Naive thymus-derived CD4-positive, alpha-beta T cell (primary cell): ENCODE data around the gene HSF2BP. TPM values are rescaled to one million over a fixed set of nuclear protein-coding genes. Genes with fewer than 3 reads are reported as not detected.
A peak's percentile ranks its signal among the peaks of the same experiment; 100 is the strongest.

Source experiments
- ATAC-seq: fragments of 150-1000 bp; cut with Tn5 transposase; 2 replicates; pipeline ENCODE4 v1.10.0; 2021; ENCODE audit warnings: mild to moderate bottlenecking, moderate library complexity
- CTCF ChIA-PET: fragments of 350-600 bp; sonication (Branson Sonifier 250); formaldehyde crosslinking; loops from one replicate; lab custom pipeline; 2021; ENCODE audit warnings: antibody characterized with exemption; lab: Charles Lee
- POLR2A ChIA-PET: fragments of 350-600 bp; sonication (Branson Sonifier 250); formaldehyde crosslinking; loops from one replicate; lab custom pipeline; 2021; ENCODE audit warnings: antibody characterized with exemption, inconsistent platforms; lab: Charles Lee
- DNase-seq, 9 donors: peaks; one replicate each; pipeline versions ENCODE4 v3.0.0 to v3.0.0-alpha.2; 2020 to 2022; ENCODE audit warnings: mixed read lengths in 1 of 9
- H3K27ac ChIP-seq: one replicate; pipeline ENCODE4 v1.7.0; 2013; ENCODE audit warnings: mild to moderate bottlenecking, low read depth, low read length, moderate library complexity
- H3K27me3 ChIP-seq, 2 donors: one replicate each; pipeline ENCODE4 v1.7.0; 2013; ENCODE audit warnings: low read length in 2 of 2, mild to moderate bottlenecking in 2 of 2, moderate library complexity in 2 of 2; ENCODE audit not compliant: control insufficient read depth in 2 of 2, insufficient read depth in 2 of 2
- H3K36me3 ChIP-seq, 3 experiments: 1 replicate in 2 of 3; 2 replicates in 1 of 3; pipeline ENCODE4 v1.7.0; 2013; ENCODE audit warnings: low read length in 3 of 3, mild to moderate bottlenecking in 3 of 3, moderate library complexity in 1 of 3; ENCODE audit not compliant: insufficient read depth in 3 of 3, control insufficient read depth in 2 of 3
- H3K4me1 ChIP-seq, 2 donors: one replicate each; pipeline ENCODE4 v1.7.0; 2013; ENCODE audit warnings: low read length in 2 of 2, mild to moderate bottlenecking in 2 of 2, moderate library complexity in 1 of 2; ENCODE audit not compliant: control insufficient read depth in 2 of 2, insufficient read depth in 2 of 2
- H3K4me3 ChIP-seq: 2 replicates; pipeline ENCODE4 v1.7.0; 2013; ENCODE audit warnings: mild to moderate bottlenecking, low read length
- H3K9me3 ChIP-seq, 3 experiments: 1 replicate in 2 of 3; 2 replicates in 1 of 3; pipeline ENCODE4 v1.7.0; 2013; ENCODE audit warnings: low read length in 3 of 3; ENCODE audit not compliant: control insufficient read depth in 2 of 3
- H3K27ac Mint-ChIP-seq, 9 donors: one replicate each; pipeline ENCODE4 v1.8.0; 2020 to 2022; ENCODE audit warnings: mixed read lengths in 9 of 9, mild to moderate bottlenecking in 8 of 9, moderate library complexity in 5 of 9, inconsistent platforms in 2 of 9
- H3K27me3 Mint-ChIP-seq, 5 donors: one replicate each; pipeline ENCODE4 v1.8.0; 2021 to 2022; ENCODE audit warnings: mixed read lengths in 5 of 5, mild to moderate bottlenecking in 1 of 5
- H3K36me3 Mint-ChIP-seq, 5 donors: one replicate each; pipeline ENCODE4 v1.8.0; 2020 to 2022; ENCODE audit warnings: mixed read lengths in 5 of 5, mild to moderate bottlenecking in 3 of 5, inconsistent platforms in 1 of 5
- H3K4me1 Mint-ChIP-seq, 7 donors: one replicate each; pipeline ENCODE4 v1.8.0; 2020 to 2022; ENCODE audit warnings: mixed read lengths in 7 of 7, mild to moderate bottlenecking in 3 of 7, inconsistent platforms in 1 of 7
- H3K4me3 Mint-ChIP-seq, 10 donors: one replicate each; pipeline ENCODE4 v1.8.0; 2020 to 2022; ENCODE audit warnings: mild to moderate bottlenecking in 10 of 10, mixed read lengths in 10 of 10, moderate library complexity in 6 of 10, inconsistent platforms in 2 of 10
- H3K9me3 Mint-ChIP-seq, 11 donors: one replicate each; pipeline ENCODE4 v1.8.0; 2020 to 2022; ENCODE audit warnings: mixed read lengths in 11 of 11, mild to moderate bottlenecking in 4 of 11, inconsistent platforms in 1 of 11, moderate library complexity in 1 of 11
- intact Hi-C, 2 donors: fragments of 100-400 bp; cut with micrococcal nuclease; formaldehyde crosslinking; loops; one replicate each; pipeline ENCODE4 v1.15.1; 2023
- polyA plus RNA-seq, 2 donors: library from polyadenylated mRNA; unstranded; fragments of 300-500 nt; fragmentation: Illumina TruSeq; gene quantifications; one replicate each; pipeline ENCODE4 v1.2.3, GENCODE V29; 2021
- total RNA-seq, 6 experiments: library from RNA in 5 of 6; stranded (reverse) in 5 of 6; gene quantifications; 1 replicate in 5 of 6; 2 replicates in 1 of 6; pipeline ENCODE4 v1.2.3 and lab custom pipeline; 2021 to 2026

Gene HSF2BP
- total and polyA plus RNA-seq, 7 experiments from 2014 or later: 0.28 to 1.4 (median 0.81) TPM

DNA sequence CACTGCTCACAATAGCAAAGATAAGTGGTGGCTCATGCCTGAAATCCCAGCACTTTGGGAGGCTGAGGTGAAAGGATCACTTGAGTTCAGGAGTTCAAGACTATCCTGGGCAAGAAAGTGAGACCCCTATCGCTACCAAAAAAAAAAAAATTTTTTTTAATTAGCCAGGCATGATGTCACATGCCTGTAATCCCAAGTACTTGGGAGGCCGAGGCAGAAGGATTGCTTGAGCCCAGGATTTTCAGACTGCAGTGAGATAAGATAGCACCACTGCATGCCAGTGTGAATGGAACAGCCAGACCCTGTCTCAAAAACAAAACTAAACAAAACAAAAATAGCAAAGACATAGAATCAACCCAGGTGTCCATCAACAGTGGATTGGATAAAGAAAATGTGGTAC lies 50.6 kb downstream of the HSF2BP start:
- ChIA-PET CTCF (no interaction called here), POLR2A (no interaction called here)
- no peak overlapping the region for H3K27ac ChIP-seq
- Mint-ChIP-seq H3K9me3 (no peaks in the 10 kb centered on the region), H3K27ac (no peak overlapping the region), H3K27me3 (peaks cover 0 to 8% (median 0%) of the 10 kb centered on the region in 5 donors), H3K36me3 (no peaks in the 10 kb centered on the region), H3K4me3 (no peak overlapping the region), H3K4me1 (peaks cover 0 to 7% (median 0%) of the 10 kb centered on the region in 7 donors)
- intact Hi-C loops: loop anchor here in 1 of 2 donors (5.0 kb wide), 1 partner anchor 49 kb away; the partner anchor contains the start of genes HSF2BP and RRP1B
- no peaks in the 10 kb centered on the region for H3K36me3 ChIP-seq
- H3K27me3 ChIP-seq: no peaks in the 10 kb centered on the region
- ATAC-seq: no peak
- no peaks in the 10 kb centered on the region for H3K4me1 ChIP-seq
- DNase-seq: no peak
- H3K4me3 ChIP-seq: no peak overlapping the region
- H3K9me3 ChIP-seq: no peaks in the 10 kb centered on the region

DNA sequence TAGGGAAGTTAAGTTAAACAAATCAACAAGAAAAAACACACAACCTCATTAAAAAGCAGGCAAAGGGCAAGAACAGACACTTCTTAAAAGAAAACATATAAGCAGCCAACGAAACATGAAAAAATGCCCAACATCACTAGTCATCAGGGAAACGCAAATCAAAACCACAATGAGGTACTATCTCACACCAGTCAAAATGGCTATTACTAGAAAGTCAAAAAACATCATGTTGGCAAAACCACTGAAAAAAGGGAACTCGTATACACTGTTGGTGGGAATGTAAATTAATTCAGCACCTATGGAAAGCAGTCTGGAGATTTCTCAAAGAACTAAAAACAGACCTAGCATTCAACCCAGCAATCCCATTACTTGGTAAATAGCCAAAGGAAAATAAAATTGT lies 51.1 kb downstream of the HSF2BP start:
- Histone ChIP-seq H3K4me3 (no peak overlapping the region), H3K4me1 (no peaks in the 10 kb centered on the region), H3K36me3 (no peaks in the 10 kb centered on the region), H3K27me3 (no peaks in the 10 kb centered on the region), H3K9me3 (no peaks in the 10 kb centered on the region), H3K27ac (no peak overlapping the region)
- peaks cover 0 to 6% (median 0%) of the 10 kb centered on the region in 7 donors for H3K4me1 Mint-ChIP-seq
- DNase-seq (no peak), ATAC-seq (no peak)
- ChIA-PET POLR2A (no interaction called here), CTCF (no interaction called here)
- no peak overlapping the region for H3K27ac Mint-ChIP-seq
- H3K9me3 Mint-ChIP-seq: no peaks in the 10 kb centered on the region
- H3K4me3 Mint-ChIP-seq: no peak overlapping the region
- intact Hi-C loops: loop anchor here in 1 of 2 donors (5.0 kb wide), 1 partner anchor 49 kb away; the partner anchor contains the start of genes HSF2BP and RRP1B
- H3K36me3 Mint-ChIP-seq: no peaks in the 10 kb centered on the region
- H3K27me3 Mint-ChIP-seq: peaks cover 0 to 8% (median 0%) of the 10 kb centered on the region in 5 donors

DNA sequence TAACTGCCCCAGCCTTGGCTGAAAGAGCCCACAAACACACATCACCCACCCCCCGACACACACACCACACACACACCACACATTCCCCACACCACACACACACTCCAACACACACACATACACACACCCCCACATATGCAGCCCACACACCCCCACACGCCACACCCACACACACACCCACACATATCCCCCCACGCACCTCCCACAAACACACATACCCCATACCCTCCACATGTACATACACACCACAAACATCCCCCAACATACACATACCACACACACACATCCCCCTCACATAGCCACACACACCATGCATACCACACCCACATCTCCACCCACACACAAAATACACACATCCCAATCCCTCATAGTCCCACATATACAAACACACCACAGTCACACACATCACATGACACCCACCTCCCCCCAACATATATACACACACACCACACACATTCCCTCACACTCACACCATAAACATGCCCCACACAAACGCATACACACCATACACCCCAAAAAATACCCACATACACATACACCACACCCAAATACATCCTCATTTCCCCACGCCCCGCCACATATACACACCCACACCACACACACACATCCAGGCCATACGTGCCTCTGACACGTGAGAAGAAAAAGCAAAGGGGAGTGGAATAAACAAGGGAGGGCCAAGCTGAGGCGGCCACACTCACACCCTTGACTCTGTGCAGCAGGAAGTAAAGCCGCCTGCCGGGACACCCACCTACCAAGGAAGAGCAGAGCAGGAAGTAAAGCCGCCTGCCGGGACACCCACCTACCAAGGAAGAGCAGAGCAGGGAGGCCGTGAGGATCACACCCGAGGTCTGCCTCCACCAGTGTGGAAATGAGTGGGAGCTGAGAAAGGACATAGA lies 53.7 kb downstream of the HSF2BP start:
- no peak for DNase-seq
- H3K4me1 Mint-ChIP-seq: peaks cover 0 to 15% (median 11%) of the 10 kb centered on the region in 7 donors

DNA sequence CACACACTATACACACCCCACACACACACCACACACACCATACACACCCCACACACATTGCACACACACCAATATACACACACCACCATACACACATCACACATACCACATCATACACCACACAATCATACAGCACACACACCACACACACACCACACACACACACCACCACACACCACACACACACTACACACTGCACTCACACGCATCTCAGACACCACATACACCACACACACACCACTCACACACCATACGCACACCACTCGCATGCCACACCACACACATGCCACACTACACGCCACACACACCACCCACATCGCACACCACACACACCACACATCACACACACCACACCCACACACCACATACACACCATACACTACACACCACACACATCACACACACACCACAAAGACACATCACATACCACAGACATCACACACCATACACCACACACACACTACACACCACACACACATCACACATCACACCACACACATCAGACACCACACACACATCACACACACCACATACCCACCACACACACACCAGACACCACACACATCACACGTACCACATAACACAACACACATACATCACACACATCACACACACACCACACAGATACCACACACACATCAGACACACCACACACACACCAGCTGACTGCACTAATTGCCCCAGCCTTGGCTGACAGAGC lies 54.6 kb downstream of the HSF2BP start:
- DNase-seq: no peak
- Mint-ChIP-seq H3K4me1 (peaks cover 0 to 18% (median 17%) of the 10 kb centered on the region in 7 donors), H3K27me3 (peaks cover 0 to 9% (median 0%) of the 10 kb centered on the region in 5 donors), H3K27ac (no peak overlapping the region), H3K36me3 (no peaks in the 10 kb centered on the region), H3K9me3 (no peaks in the 10 kb centered on the region), H3K4me3 (no peak overlapping the region)
- H3K27me3 ChIP-seq: no peaks in the 10 kb centered on the region
- no peaks in the 10 kb centered on the region for H3K9me3 ChIP-seq
- ChIA-PET POLR2A (no interaction called here), CTCF (no interaction called here)
- H3K4me1 ChIP-seq: peaks cover 0 to 6% of the 10 kb centered on the region in 2 donors
- H3K27ac ChIP-seq: no peak overlapping the region
- H3K36me3 ChIP-seq: no peaks in the 10 kb centered on the region
- intact Hi-C loops: loop anchor here in 1 of 2 donors (5.0 kb wide), 1 partner anchor 53 kb away; the partner anchor contains the start of genes HSF2BP and RRP1B
- no peak overlapping the region for H3K4me3 ChIP-seq
- ATAC-seq: no peak

More for the DNA sequence above, 53.7 kb downstream of the HSF2BP start:
- ChIA-PET CTCF (no interaction called here), POLR2A (no interaction called here)
- Mint-ChIP-seq H3K27me3 (peaks cover 0 to 11% (median 0%) of the 10 kb centered on the region in 5 donors), H3K9me3 (no peaks in the 10 kb centered on the region), H3K36me3 (no peaks in the 10 kb centered on the region), H3K27ac (no peak overlapping the region), H3K4me3 (no peak overlapping the region)
- H3K9me3 ChIP-seq: no peaks in the 10 kb centered on the region
- intact Hi-C loops: loop anchor here in 1 of 2 donors (5.0 kb wide), 1 partner anchor 52 kb away; the partner anchor contains the start of genes HSF2BP and RRP1B
- no peaks in the 10 kb centered on the region for H3K36me3 ChIP-seq
- H3K27me3 ChIP-seq: no peaks in the 10 kb centered on the region
- H3K4me3 ChIP-seq: no peak overlapping the region
- no peak for ATAC-seq
- H3K4me1 ChIP-seq: peaks cover 0 to 6% of the 10 kb centered on the region in 2 donors
- no peak overlapping the region for H3K27ac ChIP-seq

DNA sequence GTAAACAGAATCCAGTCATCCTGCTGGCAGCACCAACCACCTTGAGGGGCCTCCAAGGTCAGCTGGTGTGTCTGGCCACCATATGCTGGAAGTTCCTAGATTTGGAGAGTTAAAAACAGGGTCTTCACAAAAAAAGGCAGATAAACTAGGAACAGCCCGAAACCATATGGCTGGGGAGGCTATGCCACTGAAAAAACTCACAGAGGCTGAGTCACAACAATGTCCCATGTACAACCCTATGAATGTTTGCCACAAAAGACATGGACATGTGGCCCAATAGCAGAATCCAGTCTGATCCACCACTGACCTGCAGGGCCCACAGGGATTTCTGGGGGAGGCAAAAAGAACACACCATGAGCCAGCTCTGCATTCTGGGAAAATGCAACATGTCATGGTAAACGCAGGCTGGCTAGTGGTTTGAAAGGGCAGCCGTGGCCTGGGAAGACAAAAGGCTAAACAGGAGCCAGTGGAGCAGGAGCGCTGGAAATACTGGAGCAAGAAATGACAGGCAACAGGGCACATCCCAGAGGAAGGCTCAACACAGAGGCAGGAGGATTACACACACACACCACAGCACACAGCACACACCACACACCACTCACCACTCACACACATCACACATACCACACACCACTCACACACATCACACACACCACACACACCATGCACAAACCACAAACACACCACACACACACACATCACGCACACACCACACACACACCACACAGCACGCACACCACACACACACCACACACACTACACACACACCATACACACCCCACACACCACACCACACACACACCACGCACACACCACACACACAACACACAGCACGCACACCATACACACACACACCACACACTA lies 55.4 kb downstream of the HSF2BP start:
- no peaks in the 10 kb centered on the region for H3K27me3 ChIP-seq
- no peak for ATAC-seq
- peaks cover 0 to 9% (median 0%) of the 10 kb centered on the region in 5 donors for H3K27me3 Mint-ChIP-seq
- DNase-seq: no peak
- H3K27ac ChIP-seq: no peak overlapping the region
- intact Hi-C loops: no loop called here
- no peaks in the 10 kb centered on the region for H3K9me3 Mint-ChIP-seq
- H3K36me3 Mint-ChIP-seq: no peaks in the 10 kb centered on the region
- H3K4me1 ChIP-seq: peaks cover 0 to 6% of the 10 kb centered on the region in 2 donors
- no peaks in the 10 kb centered on the region for H3K36me3 ChIP-seq
- no peak overlapping the region for H3K4me3 ChIP-seq
- POLR2A ChIA-PET: no interaction called here
- H3K4me3 Mint-ChIP-seq: no peak overlapping the region
- H3K9me3 ChIP-seq: no peaks in the 10 kb centered on the region
- CTCF ChIA-PET: no interaction called here
- H3K27ac Mint-ChIP-seq: no peak overlapping the region
- H3K4me1 Mint-ChIP-seq: peaks cover 0 to 23% (median 17%) of the 10 kb centered on the region in 7 donors

DNA sequence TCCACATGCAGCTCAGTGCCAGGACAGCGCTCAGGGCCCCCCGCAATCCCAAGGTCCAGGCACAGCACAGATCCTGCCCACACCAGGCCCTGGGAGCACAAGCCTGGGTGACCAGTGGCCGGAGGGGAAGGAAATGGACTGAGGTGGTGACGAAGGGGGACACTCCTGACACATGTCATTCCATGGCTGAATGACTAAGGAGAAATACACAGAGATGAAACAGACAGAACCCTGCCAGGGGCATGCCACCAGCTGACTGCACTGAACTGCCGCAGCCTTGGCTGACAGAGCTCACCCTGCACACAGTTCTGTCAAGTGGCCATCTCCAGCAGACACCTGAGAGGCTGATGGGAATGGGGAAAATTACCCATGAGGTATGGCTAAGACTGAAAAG lies 56.1 kb downstream of the HSF2BP start:
- intact Hi-C loops: no loop called here
- ChIA-PET POLR2A (no interaction called here), CTCF (no interaction called here)
- Mint-ChIP-seq H3K27ac (no peak overlapping the region), H3K36me3 (no peaks in the 10 kb centered on the region), H3K4me1 (peaks cover 0 to 23% (median 17%) of the 10 kb centered on the region in 7 donors), H3K4me3 (no peak overlapping the region), H3K27me3 (peaks cover 0 to 9% (median 0%) of the 10 kb centered on the region in 5 donors), H3K9me3 (no peaks in the 10 kb centered on the region)
- Histone ChIP-seq H3K27ac (no peak overlapping the region), H3K36me3 (no peaks in the 10 kb centered on the region), H3K27me3 (no peaks in the 10 kb centered on the region), H3K9me3 (no peaks in the 10 kb centered on the region), H3K4me3 (no peak overlapping the region), H3K4me1 (peaks cover 0 to 6% of the 10 kb centered on the region in 2 donors)
- DNase-seq (no peak), ATAC-seq (peak; percentile 60)
